H1 (cell line): ENCODE measurements around the gene TMEM235. TPM values are rescaled to one million over a fixed set of nuclear protein-coding genes. Genes with fewer than 3 reads are reported as not detected.

Experiments used
- CTCF ChIA-PET: fragments of 300-600 bp; sonication (Branson Sonifier 250); formaldehyde crosslinking; loops from one replicate; lab custom pipeline; 2021; ENCODE audit not compliant: partially characterized antibody; lab: Charles Lee
- POLR2A ChIA-PET: fragments of 300-600 bp; sonication (Branson Sonifier 250); formaldehyde crosslinking; loops from one replicate; lab custom pipeline; 2021; ENCODE audit warnings: inconsistent platforms; ENCODE audit not compliant: partially characterized antibody; lab: Charles Lee
- DNase-seq, 2 experiments: peaks; one replicate each; pipeline versions ENCODE4 v3.0.0 to v3.0.0-alpha.2; 2010 to 2022; ENCODE audit warnings: low spot score in 2 of 2, low read depth in 1 of 2, mixed read lengths in 1 of 2
- FAIRE-seq: peaks from 2 replicates; lab custom pipeline; 2011; peaks lifted over from hg19 to GRCh38; lab: Jason Lieb, UNC
- H2AFZ ChIP-seq: 2 replicates; pipeline ENCODE4 v1.8.1; 2012; ENCODE audit warnings: low read length, inconsistent platforms
- H2AK5ac ChIP-seq: 2 replicates; pipeline ENCODE4 v1.6.1; 2013; ENCODE audit warnings: low read depth, low read length
- H2BK120ac ChIP-seq: replicated peaks from 2 replicates; pipeline ENCODE3; 2013; ENCODE audit warnings: low read depth, low read length, inconsistent platforms
- H2BK12ac ChIP-seq: 2 replicates; pipeline ENCODE4 v1.6.1; 2013; ENCODE audit warnings: low read depth, low read length
- H2BK15ac ChIP-seq: 2 replicates; pipeline ENCODE4 v1.6.1; 2013; ENCODE audit warnings: low read length
- H2BK20ac ChIP-seq: 2 replicates; pipeline ENCODE4 v1.6.1; 2013; ENCODE audit warnings: low read length
- H2BK5ac ChIP-seq: 2 replicates; pipeline ENCODE4 v1.6.1; 2013; ENCODE audit warnings: low read depth, low read length
- H3K14ac ChIP-seq: 2 replicates; pipeline ENCODE4 v1.6.1; 2013; ENCODE audit warnings: inconsistent platforms; ENCODE audit not compliant: insufficient read length
- H3K18ac ChIP-seq: 2 replicates; pipeline ENCODE4 v1.6.1; 2013; ENCODE audit warnings: low read length; ENCODE audit errors: extremely low read depth
- H3K23ac ChIP-seq: 2 replicates; pipeline ENCODE4 v1.6.1; 2013; ENCODE audit warnings: inconsistent platforms; ENCODE audit not compliant: insufficient read length
- H3K23me2 ChIP-seq: 2 replicates; pipeline ENCODE4 v1.6.1; 2013; ENCODE audit warnings: low read depth, low read length
- H3K27ac ChIP-seq: 2 replicates; pipeline ENCODE4 v1.6.1; 2011; ENCODE audit warnings: low read depth, low read length, inconsistent platforms
- H3K27me3 ChIP-seq, 4 experiments: replicated peaks in 1 of 4; 1 replicate in 1 of 4; 2 replicates in 3 of 4; pipeline versions ENCODE4 v1.6.1 to v1.8.1; 2011 to 2013; ENCODE audit warnings: low read length in 3 of 4, mild to moderate bottlenecking in 3 of 4, inconsistent platforms in 2 of 4, mixed read lengths in 2 of 4, moderate library complexity in 1 of 4; ENCODE audit not compliant: control insufficient read depth in 3 of 4, insufficient read depth in 3 of 4; ENCODE audit errors: extremely low read depth in 1 of 4
- H3K36me3 ChIP-seq, 4 experiments: 2 replicates each; pipeline versions ENCODE4 v1.6.1 to v1.8.1; 2011 to 2013; ENCODE audit warnings: mild to moderate bottlenecking in 4 of 4, low read length in 3 of 4, moderate library complexity in 2 of 4, control low read depth in 1 of 4, inconsistent platforms in 1 of 4; ENCODE audit not compliant: insufficient read depth in 4 of 4, control insufficient read depth in 2 of 4
- H3K4ac ChIP-seq: replicated peaks from 2 replicates; pipeline ENCODE3; 2013; ENCODE audit warnings: low read length, low read depth, mixed read lengths, inconsistent platforms; ENCODE audit not compliant: insufficient read length
- H3K4me1 ChIP-seq, 4 experiments: replicated peaks in 1 of 4; 1 replicate in 1 of 4; 2 replicates in 3 of 4; pipeline versions ENCODE4 v1.6.1 to v1.8.1; 2011 to 2013; ENCODE audit warnings: low read length in 3 of 4, inconsistent platforms in 2 of 4, mixed read lengths in 1 of 4; ENCODE audit not compliant: insufficient read depth in 4 of 4, control insufficient read depth in 3 of 4
- H3K4me2 ChIP-seq, 2 experiments: 2 replicates each; pipeline versions ENCODE4 v1.6.1 to v1.8.1; 2011 to 2013; ENCODE audit warnings: low read depth in 2 of 2, low read length in 2 of 2, control low read depth in 1 of 2, inconsistent platforms in 1 of 2, mild to moderate bottlenecking in 1 of 2; ENCODE audit not compliant: insufficient read depth in 1 of 2
- H3K4me3 ChIP-seq, 4 experiments: fragments of 200-600, 300-600 bp in 1 of 4; sonication (generic), shearing (Covaris generic), sonication (Bioruptor Twin) in 1 of 4; 2 replicates each; pipeline versions ENCODE4 v1.5.1 to v1.8.1; 2011 to 2016; ENCODE audit warnings: low read length in 4 of 4, low read depth in 3 of 4, control low read depth in 2 of 4, inconsistent platforms in 2 of 4, mild to moderate bottlenecking in 2 of 4, mixed read lengths in 1 of 4, moderate library complexity in 1 of 4; ENCODE audit not compliant: insufficient read depth in 2 of 4; ENCODE audit errors: extremely low read depth in 1 of 4
- H3K56ac ChIP-seq: replicated peaks from 2 replicates; pipeline ENCODE3; 2013; ENCODE audit warnings: low read depth, mild to moderate bottlenecking, mixed read lengths, low read length, inconsistent platforms; ENCODE audit not compliant: insufficient read length
- H3K79me1 ChIP-seq: 2 replicates; pipeline ENCODE4 v1.6.1; 2013; ENCODE audit warnings: low read depth, low read length, control low read depth
- H3K79me2 ChIP-seq, 2 experiments: 2 replicates each; pipeline versions ENCODE4 v1.6.1 to v1.8.1; 2012 to 2013; ENCODE audit warnings: low read length in 2 of 2, mild to moderate bottlenecking in 2 of 2, inconsistent platforms in 1 of 2; ENCODE audit not compliant: insufficient read depth in 2 of 2, control insufficient read depth in 1 of 2
- H3K9ac ChIP-seq, 4 experiments: replicated peaks in 1 of 4; 1 replicate in 1 of 4; 2 replicates in 3 of 4; pipeline versions ENCODE4 v1.6.1 to v1.8.1; 2011 to 2013; ENCODE audit warnings: low read depth in 3 of 4, low read length in 3 of 4, control low read depth in 2 of 4, mild to moderate bottlenecking in 2 of 4, moderate library complexity in 2 of 4, inconsistent platforms in 1 of 4; ENCODE audit errors: extremely low read depth in 1 of 4
- H3K9me3 ChIP-seq, 2 experiments: 2 replicates each; pipeline versions ENCODE4 v1.6.1 to v1.8.1; 2012 to 2013; ENCODE audit warnings: mild to moderate bottlenecking in 2 of 2, moderate library complexity in 2 of 2, control low read depth in 1 of 2, inconsistent platforms in 1 of 2, low read depth in 1 of 2, low read length in 1 of 2, mixed read lengths in 1 of 2; ENCODE audit not compliant: insufficient read depth in 2 of 2
- H4K20me1 ChIP-seq, 2 experiments: replicated peaks in 1 of 2; 2 replicates each; pipeline versions ENCODE3 to v1.8.1; 2011 to 2013; ENCODE audit warnings: inconsistent platforms in 2 of 2, low read length in 2 of 2, mild to moderate bottlenecking in 1 of 2; ENCODE audit not compliant: insufficient read depth in 2 of 2, control insufficient read depth in 1 of 2
- H4K5ac ChIP-seq: 2 replicates; pipeline ENCODE4 v1.6.1; 2013; ENCODE audit warnings: low read length, low read depth, mixed read lengths, inconsistent platforms; ENCODE audit not compliant: insufficient read length
- H4K8ac ChIP-seq: 2 replicates; pipeline ENCODE4 v1.8.0; 2013; ENCODE audit warnings: mild to moderate bottlenecking, moderate library complexity, low read length, inconsistent platforms; ENCODE audit not compliant: insufficient read depth; ENCODE audit errors: extremely low read depth
- H4K91ac ChIP-seq: replicated peaks from 2 replicates; pipeline ENCODE3; 2013; ENCODE audit warnings: low read length, mixed read lengths, inconsistent platforms; ENCODE audit not compliant: insufficient read length
- CEBPB ChIP-seq: IDR thresholded peaks from 2 replicates; pipeline ENCODE4 v1.6.1; 2012; ENCODE audit warnings: low read depth, low read length
- KDM5A ChIP-seq: fragments of 200-600 bp; IDR thresholded peaks from 2 replicates; pipeline ENCODE4 v1.7.1; 2012; ENCODE audit warnings: mild to moderate bottlenecking, low read length, inconsistent platforms, mixed read lengths
- NRF1 ChIP-seq: IDR thresholded peaks from 2 replicates; pipeline ENCODE4 v1.6.1; 2011; ENCODE audit warnings: mild to moderate bottlenecking, low read depth, low read length, improper control_type of control experiment
- PHF8 ChIP-seq: fragments of 200-600 bp; sonication (generic); conservative IDR thresholded peaks from 2 replicates; pipeline ENCODE4 v1.7.1; 2012; ENCODE audit warnings: low read depth, mild to moderate bottlenecking, inconsistent platforms, low read length, moderate library complexity
- RFX5 ChIP-seq: IDR thresholded peaks from 2 replicates; pipeline ENCODE4 v1.6.1; 2011; ENCODE audit warnings: low read depth, low read length, improper control_type of control experiment, borderline replicate concordance
- SAP30 ChIP-seq: fragments of 300-600 bp; sonication (generic); IDR thresholded peaks from 2 replicates; pipeline ENCODE4 v1.7.1; 2012; ENCODE audit warnings: low read length, moderate library complexity, mild to moderate bottlenecking, inconsistent platforms; ENCODE audit not compliant: insufficient read depth, insufficient replicate concordance
- WGBS, 2 experiments: shearing (Covaris generic) in 1 of 2; methylation state at CpG; one replicate each; pipeline versions ENCODE4 v1.1.6 to v1.1.7; 2013 to 2015; ENCODE audit warnings: low lambda C conversion rate in 2 of 2, mixed read lengths in 2 of 2, inconsistent platforms in 1 of 2, low coverage in 1 of 2, missing lambda C conversion rate in 1 of 2; ENCODE audit not compliant: insufficient replicate concordance in 2 of 2, insufficient coverage in 1 of 2, insufficient read length in 1 of 2; ENCODE audit errors: extremely low coverage in 1 of 2, missing lambda C conversion rate in 1 of 2; 5-methylcytosine and 5-hydroxymethylcytosine counted together
- polyA plus RNA-seq, 7 experiments: library from polyadenylated mRNA; depleted of rRNA in 3 of 7; stranded (reverse) in 5 of 7; unstranded in 2 of 7; fragments of >200 nt in 5 of 7; fragments of 200-250 nt in 2 of 7; gene quantifications; 1 replicate in 5 of 7; 2 replicates in 1 of 7; 4 replicates in 1 of 7; pipeline versions ENCODE4 v1.2.1 to v1.2.3, GENCODE V29; 2011 to 2013; ENCODE audit warnings: missing spikeins in 2 of 7, mixed read lengths in 2 of 7
- total RNA-seq: library from RNA; stranded (reverse); fragmentation: NEBNext Ultra II Directional; extraction: Animal tissue kit (Norgen Biotek cat#: 25700); gene quantifications from 2 replicates; pipeline ENCODE4 v1.2.1, GENCODE V29; 2021
- TF ChIP-seq, protein P1 (sequence below), 3 experiments: IDR thresholded peaks; 1 replicate in 2 of 3; 2 replicates in 1 of 3; pipeline versions ENCODE4 v1.5.1 to v1.6.1; 2011; ENCODE audit warnings: low read length in 3 of 3, mild to moderate bottlenecking in 3 of 3, inconsistent platforms in 2 of 3, low read depth in 1 of 3, moderate library complexity in 1 of 3; ENCODE audit not compliant: insufficient read depth in 1 of 3; ENCODE audit errors: control extremely low read depth in 1 of 3
- TF ChIP-seq, protein P2 (sequence below): IDR thresholded peaks from 2 replicates; pipeline ENCODE4 v1.6.1; 2011; ENCODE audit warnings: low read depth, mild to moderate bottlenecking, low read length; ENCODE audit not compliant: insufficient read depth

Gene TMEM235
- total and polyA plus RNA-seq, 2 of the 8 experiments (the other 6 are each of a cell fraction or from before 2014, with no cell fraction given) = 0.05 to 0.15 TPM

DNA sequence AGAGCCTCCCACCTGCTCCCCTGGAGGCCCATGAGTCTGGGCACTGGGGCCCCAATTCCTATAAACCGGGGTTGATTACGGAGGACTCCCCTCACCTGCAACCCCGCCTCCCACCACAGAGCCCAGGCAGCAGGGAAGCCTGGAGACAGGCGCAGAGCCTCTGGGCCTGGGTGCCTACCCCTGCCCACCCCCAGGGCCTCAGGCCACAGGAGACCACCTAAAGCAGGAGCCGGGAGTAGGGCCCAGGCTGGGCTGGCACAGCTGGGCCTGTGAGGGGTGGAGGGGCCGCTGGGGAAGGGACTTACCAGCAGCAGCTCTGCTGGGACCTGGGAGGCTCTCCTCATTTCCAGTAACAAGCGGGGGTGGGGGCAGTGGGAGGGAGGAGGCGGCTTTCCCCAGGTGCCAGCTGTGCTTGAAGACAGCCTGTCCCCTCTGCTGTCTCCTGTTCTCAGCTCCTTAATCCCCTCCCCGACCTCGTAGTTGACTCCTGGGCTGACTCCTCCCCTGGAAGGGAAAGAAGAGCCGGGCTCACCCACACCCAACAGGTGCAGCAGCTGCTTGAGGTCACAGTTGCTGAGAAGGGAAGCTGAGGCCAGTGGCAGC is 46.8 kb downstream of the TMEM235 start:
- peak overlapping the region; percentile 69 for H3K4ac ChIP-seq
- no peak overlapping the region for H3K14ac ChIP-seq
- no peak overlapping the region for H3K27ac ChIP-seq
- peaks cover 0 to 18% (median 12%) of the 10 kb centered on the region in 4 experiments; a peak in 5 of 7 replicates for H3K4me1 ChIP-seq
- H2BK20ac ChIP-seq = no peak overlapping the region
- no peaks in the 10 kb centered on the region for H3K79me1 ChIP-seq
- H2AK5ac ChIP-seq = no peak overlapping the region
- no peaks in the 10 kb centered on the region for H3K23me2 ChIP-seq
- H4K91ac ChIP-seq = peak overlapping the region; percentile 54
- FAIRE-seq (no peak), DNase-seq (no peak)
- H3K23ac ChIP-seq = no peak overlapping the region
- peak overlapping the region; percentile 48; the same call in 1 of the 2 replicates for H3K18ac ChIP-seq
- H2BK12ac ChIP-seq = peak overlapping the region; percentile 75; the same call in 1 of the 2 replicates
- no peak overlapping the region for H3K4me2 ChIP-seq
- H3K36me3 ChIP-seq = no peaks in the 10 kb centered on the region
- no peaks in the 10 kb centered on the region for H4K20me1 ChIP-seq
- H2BK120ac ChIP-seq = no peak overlapping the region
- H3K9me3 ChIP-seq = no peaks in the 10 kb centered on the region; a peak in 1 of 4 replicates
- no peak overlapping the region for H2AFZ ChIP-seq
- no peak overlapping the region for H2BK5ac ChIP-seq
- H3K79me2 ChIP-seq = no peaks in the 10 kb centered on the region
- TF ChIP-seq KDM5A (no peak), NRF1 (no peak), CEBPB (no peak), SAP30 (no peak), PHF8 (no peak), RFX5 (no peak)
- TF ChIP-seq, protein P1, sequence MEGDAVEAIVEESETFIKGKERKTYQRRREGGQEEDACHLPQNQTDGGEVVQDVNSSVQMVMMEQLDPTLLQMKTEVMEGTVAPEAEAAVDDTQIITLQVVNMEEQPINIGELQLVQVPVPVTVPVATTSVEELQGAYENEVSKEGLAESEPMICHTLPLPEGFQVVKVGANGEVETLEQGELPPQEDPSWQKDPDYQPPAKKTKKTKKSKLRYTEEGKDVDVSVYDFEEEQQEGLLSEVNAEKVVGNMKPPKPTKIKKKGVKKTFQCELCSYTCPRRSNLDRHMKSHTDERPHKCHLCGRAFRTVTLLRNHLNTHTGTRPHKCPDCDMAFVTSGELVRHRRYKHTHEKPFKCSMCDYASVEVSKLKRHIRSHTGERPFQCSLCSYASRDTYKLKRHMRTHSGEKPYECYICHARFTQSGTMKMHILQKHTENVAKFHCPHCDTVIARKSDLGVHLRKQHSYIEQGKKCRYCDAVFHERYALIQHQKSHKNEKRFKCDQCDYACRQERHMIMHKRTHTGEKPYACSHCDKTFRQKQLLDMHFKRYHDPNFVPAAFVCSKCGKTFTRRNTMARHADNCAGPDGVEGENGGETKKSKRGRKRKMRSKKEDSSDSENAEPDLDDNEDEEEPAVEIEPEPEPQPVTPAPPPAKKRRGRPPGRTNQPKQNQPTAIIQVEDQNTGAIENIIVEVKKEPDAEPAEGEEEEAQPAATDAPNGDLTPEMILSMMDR (IDR thresholded peaks at IDR 0.05; ENCODE audit: control extremely low read depth in 1 of 3, insufficient read depth in 1 of 3, low read depth in 1 of 3, low read length in 3 of 3) = no peak
- TF ChIP-seq, protein P2, sequence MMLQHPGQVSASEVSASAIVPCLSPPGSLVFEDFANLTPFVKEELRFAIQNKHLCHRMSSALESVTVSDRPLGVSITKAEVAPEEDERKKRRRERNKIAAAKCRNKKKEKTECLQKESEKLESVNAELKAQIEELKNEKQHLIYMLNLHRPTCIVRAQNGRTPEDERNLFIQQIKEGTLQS = no peak
- H4K8ac ChIP-seq = peak overlapping the region; percentile 75; the same call in 1 of the 2 replicates
- H4K5ac ChIP-seq = no peak overlapping the region
- H3K56ac ChIP-seq = no peak overlapping the region
- no peak overlapping the region for H2BK15ac ChIP-seq
- H3K4me3 ChIP-seq = no peak overlapping the region
- WGBS, 2 experiments = 65% methylated on average over 9 of the region's 11 CpGs; no CpG with 5 or more reads in 1 of the 2 experiments
- ChIA-PET POLR2A (interaction anchor here (1.9 kb wide), 1 partner anchor 8 kb away, joined by 6 read pairs; no protein-coding TSS in a partner anchor), CTCF (interaction anchor here (0.5 to 4.6 kb wide), 6 partner anchors 11 to 141 kb away, joined by 3 to 28 read pairs (median 5); no protein-coding TSS in a partner anchor)
- no peak overlapping the region for H3K9ac ChIP-seq
- H3K27me3 ChIP-seq = no peaks in the 10 kb centered on the region
